ENCODE data around the gene NRG3. TPM values are rescaled to one million over a fixed set of nuclear protein-coding genes. Genes with fewer than 3 reads are reported as not detected.

The NRG3 gene
- total RNA-seq, 1 experiment from 2014 or later: 0.08 TPM

GRCh38 chr10:82213784-82214183 lies 338.8 kb downstream of the NRG3 start:
- Histone ChIP-seq H3K36me3 (ENCODE audit: control insufficient read depth, insufficient read depth, low read length) (no peaks in the 10 kb centered on the region), H3K27me3 (ENCODE audit: control insufficient read depth, insufficient read depth, low read length) (no peaks in the 10 kb centered on the region), H3K27ac (ENCODE audit: low read length) (no peak overlapping the region), H3K4me1 (ENCODE audit: control insufficient read depth, insufficient read depth, low read length) (no peaks in the 10 kb centered on the region), H3K4me3 (ENCODE audit: low read depth in 2 of 2, low read length in 2 of 2) (no peak overlapping the region), H3K9me3 (ENCODE audit: control insufficient read depth, insufficient read depth, low read depth, low read length) (0 out of 2 replicates have a peak, but pooled peaks cover 4% of the 10 kb centered on the region)
- no TSS peak for BruUV-seq (replicated peaks)
- CTCF ChIA-PET: no interaction called here
- in situ Hi-C loops (cut with HindIII; ENCODE audit: low pct_unique_long_range_greater_than_20kb, low sequenced_read_pairs): no loop called here
- POLR2A ChIA-PET: no interaction called here
- ATAC-seq (no peak), DNase-seq (ENCODE audit: low read depth, low spot score) (no peak)
- TF ChIP-seq CTCF (IDR thresholded peaks at IDR 0.05) (no peak), POLR2AphosphoS5 (IDR thresholded peaks at IDR 0.05; ENCODE audit: low read depth, low read length) (no peak), SIN3A (IDR thresholded peaks at IDR 0.05; ENCODE audit: borderline replicate concordance, insufficient read depth, low read depth, low read length) (no peak), TCF7L2 (IDR thresholded peaks at IDR 0.05; ENCODE audit: low read depth, low read length) (no peak)
- TF ChIP-seq, protein P1, sequence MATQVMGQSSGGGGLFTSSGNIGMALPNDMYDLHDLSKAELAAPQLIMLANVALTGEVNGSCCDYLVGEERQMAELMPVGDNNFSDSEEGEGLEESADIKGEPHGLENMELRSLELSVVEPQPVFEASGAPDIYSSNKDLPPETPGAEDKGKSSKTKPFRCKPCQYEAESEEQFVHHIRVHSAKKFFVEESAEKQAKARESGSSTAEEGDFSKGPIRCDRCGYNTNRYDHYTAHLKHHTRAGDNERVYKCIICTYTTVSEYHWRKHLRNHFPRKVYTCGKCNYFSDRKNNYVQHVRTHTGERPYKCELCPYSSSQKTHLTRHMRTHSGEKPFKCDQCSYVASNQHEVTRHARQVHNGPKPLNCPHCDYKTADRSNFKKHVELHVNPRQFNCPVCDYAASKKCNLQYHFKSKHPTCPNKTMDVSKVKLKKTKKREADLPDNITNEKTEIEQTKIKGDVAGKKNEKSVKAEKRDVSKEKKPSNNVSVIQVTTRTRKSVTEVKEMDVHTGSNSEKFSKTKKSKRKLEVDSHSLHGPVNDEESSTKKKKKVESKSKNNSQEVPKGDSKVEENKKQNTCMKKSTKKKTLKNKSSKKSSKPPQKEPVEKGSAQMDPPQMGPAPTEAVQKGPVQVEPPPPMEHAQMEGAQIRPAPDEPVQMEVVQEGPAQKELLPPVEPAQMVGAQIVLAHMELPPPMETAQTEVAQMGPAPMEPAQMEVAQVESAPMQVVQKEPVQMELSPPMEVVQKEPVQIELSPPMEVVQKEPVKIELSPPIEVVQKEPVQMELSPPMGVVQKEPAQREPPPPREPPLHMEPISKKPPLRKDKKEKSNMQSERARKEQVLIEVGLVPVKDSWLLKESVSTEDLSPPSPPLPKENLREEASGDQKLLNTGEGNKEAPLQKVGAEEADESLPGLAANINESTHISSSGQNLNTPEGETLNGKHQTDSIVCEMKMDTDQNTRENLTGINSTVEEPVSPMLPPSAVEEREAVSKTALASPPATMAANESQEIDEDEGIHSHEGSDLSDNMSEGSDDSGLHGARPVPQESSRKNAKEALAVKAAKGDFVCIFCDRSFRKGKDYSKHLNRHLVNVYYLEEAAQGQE (IDR thresholded peaks at IDR 0.05; ENCODE audit: insufficient read depth in 1 of 2, low read depth in 2 of 2, low read length in 1 of 2): no peak
- intact Hi-C loops (cut with micrococcal nuclease; ENCODE audit: unreplicated experiment): no loop called here

- no peak for TF ChIP-seq TCF7L2 (IDR thresholded peaks at IDR 0.05; ENCODE audit: low read depth, low read length)
- no peak for TF ChIP-seq SIN3A (IDR thresholded peaks at IDR 0.05; ENCODE audit: borderline replicate concordance, insufficient read depth, low read depth, low read length)
- TF ChIP-seq CTCF (IDR thresholded peaks at IDR 0.05): no peak
- TF ChIP-seq, protein P1 (IDR thresholded peaks at IDR 0.05; ENCODE audit: insufficient read depth in 1 of 2, low read depth in 2 of 2, low read length in 1 of 2): no peak
- TF ChIP-seq POLR2AphosphoS5 (IDR thresholded peaks at IDR 0.05; ENCODE audit: low read depth, low read length): no peak
- intact Hi-C loops (cut with micrococcal nuclease; ENCODE audit: unreplicated experiment): no loop called here
- no peaks in the 10 kb centered on the region for H3K4me1 ChIP-seq (ENCODE audit: control insufficient read depth, insufficient read depth, low read length)
- in situ Hi-C loops (cut with HindIII; ENCODE audit: low pct_unique_long_range_greater_than_20kb, low sequenced_read_pairs): no loop called here
- no peak for ATAC-seq
- H3K9me3 ChIP-seq (ENCODE audit: control insufficient read depth, insufficient read depth, low read depth, low read length): 0 out of 2 replicates have a peak, but pooled peaks cover 4% of the 10 kb centered on the region
- no peaks in the 10 kb centered on the region for H3K36me3 ChIP-seq (ENCODE audit: control insufficient read depth, insufficient read depth, low read length)
- H3K4me3 ChIP-seq (ENCODE audit: low read depth in 2 of 2, low read length in 2 of 2): no peak overlapping the region
- ChIA-PET CTCF (no interaction called here), POLR2A (no interaction called here)
- DNase-seq (ENCODE audit: low read depth, low spot score): no peak
- no TSS peak for BruUV-seq (replicated peaks)
- no peaks in the 10 kb centered on the region for H3K27me3 ChIP-seq (ENCODE audit: control insufficient read depth, insufficient read depth, low read length)
- H3K27ac ChIP-seq (ENCODE audit: low read length): no peak overlapping the region
Observed at GRCh38 chr10:82221056-82221455, 346.1 kb downstream of the NRG3 start.

All from Panc1 (cell line).